Dedifferentiated amniotic fluid mesenchymal stem cell (primary cell): Measurements from ENCODE around the gene C6orf52.

ENCODE experiments used
- DNase-seq: peaks from one replicate; pipeline ENCODE4 v3.0.0-alpha.2; 2016; ENCODE audit errors: extremely low spot score

The C6orf52 gene

DNA sequence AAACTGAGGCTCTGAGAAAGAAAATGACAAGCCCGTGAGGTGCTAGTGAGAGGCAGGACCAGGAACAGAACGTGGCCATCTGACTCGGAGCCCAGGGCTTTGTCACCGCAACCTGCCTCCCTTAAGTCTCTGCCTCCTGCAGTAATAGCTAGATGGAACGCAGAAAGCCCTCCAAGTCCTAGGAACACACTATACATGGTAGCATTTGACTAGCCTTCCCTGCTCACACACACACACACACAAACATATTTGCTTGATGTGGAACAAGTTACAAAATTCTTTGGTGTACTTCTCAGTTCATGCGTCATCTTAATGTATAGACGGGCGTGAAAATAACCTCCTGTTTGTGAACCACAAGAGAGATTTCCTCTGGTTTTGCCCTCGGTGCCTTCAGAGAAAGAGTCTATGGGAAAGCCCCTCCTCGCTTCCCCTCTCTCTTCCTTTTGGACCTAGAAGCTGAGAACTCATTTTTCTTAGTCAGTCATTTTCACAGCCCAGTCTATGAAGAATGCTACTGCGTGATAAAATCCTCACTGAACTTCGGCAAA, 38.8 kb downstream of the C6orf52 start:
- DNase-seq, result no peak

GRCh38 chr6:10644225-10644624, 50.2 kb downstream of the C6orf52 start:
- no peak for DNase-seq

GRCh38 chr6:10643201-10643651, 51.2 kb downstream of the C6orf52 start:
- DNase-seq, result no peak

- DNase-seq, result no peak
Measured at GRCh38 chr6:10641528-10641927, 52.9 kb downstream of the C6orf52 start.

- DNase-seq, result no peak
Measured at GRCh38 chr6:10640412-10640811, 54.0 kb downstream of the C6orf52 start.

DNA sequence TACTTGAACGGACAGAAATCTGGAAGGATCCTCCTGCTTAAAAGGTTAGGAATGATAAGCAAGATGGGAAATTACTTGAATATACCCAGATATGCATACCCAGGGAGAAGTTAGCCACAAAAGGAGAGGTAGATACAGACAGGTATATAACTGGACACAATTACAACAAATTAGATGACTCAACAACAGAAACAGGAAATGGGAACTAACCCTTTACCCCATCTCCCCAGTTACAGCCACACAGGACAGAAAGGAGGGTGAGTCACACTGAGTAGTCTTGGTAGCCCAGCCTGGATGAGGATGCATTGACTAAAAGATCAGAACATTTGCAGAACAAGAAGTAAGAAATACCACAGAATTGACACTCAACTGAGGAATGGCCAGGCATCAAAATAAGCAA, 61.2 kb downstream of the C6orf52 start:
- DNase-seq, result no peak

GRCh38 chr6:10630178-10630577, 64.2 kb downstream of the C6orf52 start:
- no peak for DNase-seq

DNA sequence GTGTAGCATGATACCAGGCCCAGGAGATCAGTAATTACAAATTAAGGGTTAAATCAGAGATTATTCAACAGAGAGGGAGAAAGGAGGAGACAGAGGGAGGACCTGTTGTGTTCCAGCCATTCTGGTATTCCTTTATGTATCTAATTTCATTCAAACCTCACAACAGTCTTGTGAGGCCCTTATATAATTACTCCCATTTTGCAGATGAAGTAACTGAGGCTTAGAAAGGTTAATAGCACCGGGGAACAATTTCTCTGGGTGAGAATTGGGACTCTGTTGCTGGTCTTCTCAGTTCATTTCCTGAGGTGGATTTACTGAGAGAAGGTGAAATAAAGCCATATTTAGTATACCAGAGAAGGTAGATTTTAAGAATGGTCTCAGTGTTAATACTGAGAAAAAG, 66.6 kb downstream of the C6orf52 start:
- no peak for DNase-seq

- no peak for DNase-seq
Measured at GRCh38 chr6:10626154-10626741, 68.2 kb downstream of the C6orf52 start.

- DNase-seq, result no peak
Measured at GRCh38 chr6:10624836-10625235, 69.6 kb downstream of the C6orf52 start.

DNA sequence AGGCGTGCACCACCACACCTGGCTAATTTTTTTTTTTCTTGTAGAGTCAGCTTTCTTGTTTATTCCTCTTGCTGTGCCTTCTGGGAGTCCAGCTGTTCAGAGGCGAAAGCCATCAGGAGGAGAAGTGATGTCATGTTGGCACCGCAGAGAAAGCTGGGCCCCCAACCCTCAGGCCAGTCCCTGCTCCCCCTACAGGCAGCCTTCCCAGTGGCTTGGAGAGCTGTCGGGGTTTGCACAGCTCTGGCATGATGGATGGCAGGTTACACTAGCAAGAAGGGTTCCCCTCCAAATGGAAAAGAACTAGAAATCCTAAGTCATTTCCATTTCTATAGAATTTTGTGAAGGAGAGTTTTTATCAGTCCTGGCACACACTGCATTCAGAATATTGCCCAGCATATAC, 72.6 kb downstream of the C6orf52 start:
- DNase-seq, result no peak
